C1 segment of cervical spinal cord (tissue), 14 donors: Measurements from ENCODE around the gene GUCA1A.

Source experiments
- DNase-seq, 14 donors: peaks; one replicate each; lab custom pipeline; 2025; lab: John Stamatoyannopoulos, UW

Gene GUCA1A

GRCh38 chr6:42173101-42173500 lies at the start of gene GUCA1A:
Gene GUCA1A (plus strand): TSS chr6:42173364. CDS start chr6:42173614, 250 bp downstream.
- no peak for DNase-seq

- DNase-seq: no peak
Measured at GRCh38 chr6:42123379-42124103, 49.6 kb upstream of the GUCA1A start.

- DNase-seq: no peak
Measured at GRCh38 chr6:42124223-42124836, 48.8 kb upstream of the GUCA1A start.

GRCh38 chr6:42125231-42125630 lies 47.9 kb upstream of the GUCA1A start:
- DNase-seq: no peak

- no peak for DNase-seq
Measured at GRCh38 chr6:42125663-42126062, 47.5 kb upstream of the GUCA1A start.

GRCh38 chr6:42128460-42129359 lies 44.5 kb upstream of the GUCA1A start:
- DNase-seq: no peak

- no peak for DNase-seq
Measured at GRCh38 chr6:42129360-42129676, 43.8 kb upstream of the GUCA1A start.

GRCh38 chr6:42131531-42131930 lies 41.6 kb upstream of the GUCA1A start:
- no peak for DNase-seq

- no peak for DNase-seq
Measured at GRCh38 chr6:42133926-42134325, 39.2 kb upstream of the GUCA1A start.

GRCh38 chr6:42135161-42135560 lies 38.0 kb upstream of the GUCA1A start:
- no peak for DNase-seq

- DNase-seq: no peak
Measured at GRCh38 chr6:42135722-42136121, 37.4 kb upstream of the GUCA1A start.

- no peak for DNase-seq
Measured at GRCh38 chr6:42136508-42137193, 36.5 kb upstream of the GUCA1A start.

GRCh38 chr6:42137194-42137753 lies 35.9 kb upstream of the GUCA1A start:
- DNase-seq: no peak

GRCh38 chr6:42138190-42138589 lies 35.0 kb upstream of the GUCA1A start:
- no peak for DNase-seq

GRCh38 chr6:42138630-42139619 lies 34.2 kb upstream of the GUCA1A start:
- no peak for DNase-seq

- no peak for DNase-seq
Measured at GRCh38 chr6:42140032-42140431, 33.1 kb upstream of the GUCA1A start.

- DNase-seq: no peak
Measured at GRCh38 chr6:42140756-42141602, 32.2 kb upstream of the GUCA1A start.

- DNase-seq: no peak
Measured at GRCh38 chr6:42141603-42142117, 31.5 kb upstream of the GUCA1A start.
